Measurements from ENCODE around the gene GATD1.

DNA sequence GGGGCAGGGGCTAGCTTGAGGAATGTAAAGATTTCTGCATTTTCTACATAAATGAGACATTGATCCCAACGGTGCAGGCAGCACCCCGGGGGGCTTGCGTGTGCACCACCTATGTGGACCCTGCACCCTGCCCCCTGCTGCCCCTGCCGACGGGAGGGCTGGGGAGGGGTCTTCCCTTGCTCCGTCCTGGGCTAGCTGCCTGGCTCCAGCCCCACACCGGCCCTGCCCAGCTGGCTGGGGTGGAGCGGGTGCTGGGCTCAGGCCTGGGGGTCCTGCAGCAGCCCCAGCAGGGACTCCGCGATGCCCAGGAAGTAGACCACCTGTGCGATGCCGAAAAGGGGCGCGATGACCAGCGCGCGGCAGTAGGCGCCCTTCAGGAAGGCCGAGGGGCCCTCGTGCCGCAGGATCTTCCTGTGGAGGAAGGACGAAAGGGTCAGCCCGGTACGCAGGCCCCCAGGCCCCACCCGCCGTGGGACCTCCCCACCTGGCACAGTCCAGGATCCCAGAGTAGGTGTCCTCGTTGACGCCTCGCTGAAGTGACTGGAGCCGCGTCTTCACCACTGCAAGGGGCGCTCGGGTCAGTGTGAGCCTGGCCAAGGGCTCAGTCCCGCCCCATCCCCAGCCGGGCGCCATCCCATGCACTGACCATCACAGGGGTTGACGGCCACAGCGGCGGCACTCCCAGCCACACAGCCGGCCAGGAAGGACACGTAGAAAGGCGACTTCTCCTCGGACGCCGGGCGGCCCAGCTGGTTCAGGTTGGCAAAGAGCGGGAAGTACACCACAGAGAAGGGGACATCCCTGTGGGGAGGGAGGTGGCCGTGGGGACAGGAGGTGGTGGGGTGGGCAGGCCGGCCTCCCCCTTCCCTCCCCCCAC, 14.6 kb upstream of the GATD1 start:
- TF ChIP-seq, protein P1, sequence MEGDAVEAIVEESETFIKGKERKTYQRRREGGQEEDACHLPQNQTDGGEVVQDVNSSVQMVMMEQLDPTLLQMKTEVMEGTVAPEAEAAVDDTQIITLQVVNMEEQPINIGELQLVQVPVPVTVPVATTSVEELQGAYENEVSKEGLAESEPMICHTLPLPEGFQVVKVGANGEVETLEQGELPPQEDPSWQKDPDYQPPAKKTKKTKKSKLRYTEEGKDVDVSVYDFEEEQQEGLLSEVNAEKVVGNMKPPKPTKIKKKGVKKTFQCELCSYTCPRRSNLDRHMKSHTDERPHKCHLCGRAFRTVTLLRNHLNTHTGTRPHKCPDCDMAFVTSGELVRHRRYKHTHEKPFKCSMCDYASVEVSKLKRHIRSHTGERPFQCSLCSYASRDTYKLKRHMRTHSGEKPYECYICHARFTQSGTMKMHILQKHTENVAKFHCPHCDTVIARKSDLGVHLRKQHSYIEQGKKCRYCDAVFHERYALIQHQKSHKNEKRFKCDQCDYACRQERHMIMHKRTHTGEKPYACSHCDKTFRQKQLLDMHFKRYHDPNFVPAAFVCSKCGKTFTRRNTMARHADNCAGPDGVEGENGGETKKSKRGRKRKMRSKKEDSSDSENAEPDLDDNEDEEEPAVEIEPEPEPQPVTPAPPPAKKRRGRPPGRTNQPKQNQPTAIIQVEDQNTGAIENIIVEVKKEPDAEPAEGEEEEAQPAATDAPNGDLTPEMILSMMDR (IDR thresholded peaks at IDR 0.05), result no peak
- no peak for TF ChIP-seq POLR2A (IDR thresholded peaks at IDR 0.05)

Data from Peyer's patch (tissue), 4 donors.